Erythroblast (primary cell): ENCODE measurements around the gene STK39.

Experiments
- GATA1 ChIP-seq: IDR thresholded peaks from 2 replicates; pipeline ENCODE4 v1.6.1; 2011; ENCODE audit warnings: low read depth, mild to moderate bottlenecking, control low read depth, low read length, moderate library complexity
- POLR2A ChIP-seq: IDR thresholded peaks from 2 replicates; pipeline ENCODE4 v1.6.1; 2011; ENCODE audit warnings: mild to moderate bottlenecking, low read length

DNA sequence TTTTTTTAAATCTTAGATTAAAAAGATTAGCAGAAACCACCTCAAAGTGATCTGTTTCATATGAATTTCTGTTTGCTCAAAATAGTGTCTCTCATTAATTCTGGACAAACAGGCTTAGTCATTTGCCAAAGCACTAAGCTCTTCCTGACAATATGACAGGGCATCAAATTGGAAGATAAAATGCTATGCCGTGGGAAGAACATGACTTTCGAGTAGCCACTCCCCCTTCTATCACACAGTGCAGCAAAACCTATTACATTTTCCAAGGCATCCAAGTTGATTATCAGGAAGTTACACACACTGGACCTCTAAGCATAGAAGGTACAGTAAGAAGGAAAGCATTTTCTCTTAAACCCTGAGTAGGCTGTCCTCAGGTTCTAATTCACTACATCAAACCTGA, 89.5 kb downstream of the STK39 start:
- TF ChIP-seq POLR2A (no peak), GATA1 (no peak)
